Mesothelial cell of epicardium (in vitro differentiated cells): ENCODE results near the gene MYO6. TPM values are rescaled to one million over a fixed set of nuclear protein-coding genes. Genes with fewer than 3 reads are reported as not detected.

Experiments used
- DNase-seq, 2 experiments: peaks; one replicate each; pipeline ENCODE4 v3.0.0; 2021; ENCODE audit warnings: low spot score in 2 of 2; ENCODE audit not compliant: unreplicated experiment in 2 of 2
- H3K27ac Mint-ChIP-seq: 2 replicates; pipeline ENCODE4 v1.8.0; 2021; ENCODE audit warnings: mixed read lengths
- H3K27me3 Mint-ChIP-seq: 2 replicates; pipeline ENCODE4 v1.8.0; 2021; ENCODE audit warnings: low read depth, mixed read lengths
- H3K36me3 Mint-ChIP-seq: 2 replicates; pipeline ENCODE4 v1.8.0; 2021; ENCODE audit warnings: mixed read lengths
- H3K4me1 Mint-ChIP-seq: 2 replicates; pipeline ENCODE4 v1.8.0; 2021; ENCODE audit warnings: mixed read lengths
- H3K4me3 Mint-ChIP-seq: 2 replicates; pipeline ENCODE4 v1.8.0; 2021; ENCODE audit warnings: mild to moderate bottlenecking, moderate library complexity, mixed read lengths
- H3K9me3 Mint-ChIP-seq: 2 replicates; pipeline ENCODE4 v1.8.0; 2021; ENCODE audit warnings: mixed read lengths
- CTCF ChIP-seq: fragments of 200-600 bp; sonication (generic); IDR thresholded peaks from one replicate; pipeline ENCODE4 v1.5.0; 2021; ENCODE audit warnings: antibody characterized with exemption; ENCODE audit not compliant: unreplicated experiment
- total RNA-seq: library from RNA; stranded (reverse); gene quantifications from 3 replicates; pipeline ENCODE4 v1.2.1, GENCODE V29; 2021

The MYO6 gene
- total RNA-seq, 1 donor from 2014 or later, result 70.0 TPM

- no peak for TF ChIP-seq CTCF
- DNase-seq, result no peak
- no peaks in the 10 kb centered on the region for H3K27me3 Mint-ChIP-seq
- H3K4me3 Mint-ChIP-seq, result no peak overlapping the region
- H3K27ac Mint-ChIP-seq, result no peak overlapping the region
- H3K9me3 Mint-ChIP-seq, result no peaks in the 10 kb centered on the region
- peaks cover 25% of the 10 kb centered on the region for H3K4me1 Mint-ChIP-seq
- H3K36me3 Mint-ChIP-seq, result peaks cover 4% of the 10 kb centered on the region
Measured at GRCh38 chr6:75791881-75792280, 42.8 kb downstream of the MYO6 start.

- no peaks in the 10 kb centered on the region for H3K36me3 Mint-ChIP-seq
- H3K9me3 Mint-ChIP-seq, result no peaks in the 10 kb centered on the region
- no peak for DNase-seq
- H3K4me3 Mint-ChIP-seq, result no peak overlapping the region
- H3K4me1 Mint-ChIP-seq, result peaks cover 39% of the 10 kb centered on the region
- TF ChIP-seq CTCF, result no peak
- peak overlapping the region; percentile 73 for H3K27ac Mint-ChIP-seq
- H3K27me3 Mint-ChIP-seq, result no peaks in the 10 kb centered on the region
Measured at GRCh38 chr6:75794351-75794846, 45.4 kb downstream of the MYO6 start.

GRCh38 chr6:75794954-75795739 is 46.1 kb downstream of the MYO6 start:
- Mint-ChIP-seq H3K4me3 (peak overlapping the region; percentile 6), H3K27ac (peak overlapping the region; percentile 75), H3K36me3 (no peaks in the 10 kb centered on the region), H3K27me3 (no peaks in the 10 kb centered on the region), H3K9me3 (no peaks in the 10 kb centered on the region), H3K4me1 (peaks cover 44% of the 10 kb centered on the region)
- DNase-seq, result no peak
- TF ChIP-seq CTCF, result no peak

- Mint-ChIP-seq H3K36me3 (peaks cover 1% of the 10 kb centered on the region), H3K27ac (no peak overlapping the region), H3K4me1 (peaks cover 49% of the 10 kb centered on the region), H3K9me3 (no peaks in the 10 kb centered on the region), H3K4me3 (no peak overlapping the region), H3K27me3 (no peaks in the 10 kb centered on the region)
- TF ChIP-seq CTCF, result no peak
- DNase-seq, result no peak
Measured at GRCh38 chr6:75796723-75797122, 47.7 kb downstream of the MYO6 start.

- H3K36me3 Mint-ChIP-seq, result peaks cover 1% of the 10 kb centered on the region
- no peak for TF ChIP-seq CTCF
- H3K4me3 Mint-ChIP-seq, result no peak overlapping the region
- H3K27ac Mint-ChIP-seq, result peak overlapping the region; percentile 39
- H3K9me3 Mint-ChIP-seq, result no peaks in the 10 kb centered on the region
- no peaks in the 10 kb centered on the region for H3K27me3 Mint-ChIP-seq
- no peak for DNase-seq
- H3K4me1 Mint-ChIP-seq, result peaks cover 35% of the 10 kb centered on the region
Measured at GRCh38 chr6:75800133-75800532, 51.1 kb downstream of the MYO6 start.
